ENCODE data around the gene CACNB1.
"Not testable (repeated sequence)": the region's sequence is repeated elsewhere in the genome, so short reads cannot be mapped to it uniquely, and the experiment has no call there.

Gene CACNB1

GRCh38 chr17:39151150-39151942, 46.1 kb downstream of the CACNB1 start, which contains the start of gene PLXDC1:
Gene PLXDC1, minus strand, starts transcription at chr17:39151637. Its CDS starts 200 bp downstream, at chr17:39151437.
- peak in 1 of 5 experiments; percentile 26 for DNase-seq

- DNase-seq = no peak
These were observed 46.7 kb downstream of the CACNB1 start for GRCh38 chr17:39150795-39151149.

GRCh38 chr17:39150104-39150634, 47.3 kb downstream of the CACNB1 start:
- no peak for DNase-seq

- DNase-seq = no peak
These were observed 50.0 kb downstream of the CACNB1 start for GRCh38 chr17:39147221-39148185.

- DNase-seq = no peak
These were observed 51.2 kb downstream of the CACNB1 start for GRCh38 chr17:39146273-39146672.

DNA sequence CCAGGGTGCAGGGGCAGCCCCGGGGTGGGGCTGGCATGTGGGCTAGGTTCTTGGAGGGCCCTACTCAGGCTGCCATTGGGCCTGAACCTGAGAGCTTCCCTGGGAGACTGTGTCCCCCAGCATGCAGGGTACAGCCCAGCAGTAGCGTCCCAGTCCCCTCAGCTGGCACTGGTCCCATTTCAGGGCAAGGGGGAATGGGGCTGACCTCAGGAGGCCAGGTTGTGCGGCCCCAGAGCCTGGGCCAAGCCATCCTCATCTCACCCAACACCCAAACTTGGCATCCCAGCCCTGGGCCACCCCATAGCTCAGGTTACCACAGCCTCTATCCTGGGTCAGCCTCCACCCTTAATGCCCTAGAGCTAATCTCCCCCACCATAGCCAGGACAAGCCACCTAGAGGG, 52.3 kb downstream of the CACNB1 start:
- DNase-seq = no peak

DNA sequence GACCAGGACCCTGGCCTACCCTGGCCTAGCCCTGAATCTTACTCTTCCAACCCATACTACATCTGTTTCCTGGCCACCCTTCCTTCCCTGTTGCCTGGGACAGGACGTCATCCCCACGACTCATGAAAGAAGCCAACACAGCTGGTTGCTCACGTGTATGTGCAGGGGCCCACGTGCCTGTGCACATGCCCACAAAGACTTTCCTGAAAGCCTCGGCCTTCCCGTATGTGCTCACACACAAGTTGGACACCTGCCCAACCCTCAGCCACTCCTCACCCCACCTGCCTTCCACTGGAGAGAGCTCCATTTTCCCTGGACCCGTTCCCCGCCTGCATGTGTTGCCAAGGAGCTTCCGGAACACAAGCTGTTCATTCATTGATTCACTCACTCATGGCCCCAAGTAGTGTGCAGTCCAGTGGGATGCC, 53.0 kb downstream of the CACNB1 start:
- no peak for DNase-seq

GRCh38 chr17:39143552-39144093, 53.8 kb downstream of the CACNB1 start:
- no peak for DNase-seq

DNA sequence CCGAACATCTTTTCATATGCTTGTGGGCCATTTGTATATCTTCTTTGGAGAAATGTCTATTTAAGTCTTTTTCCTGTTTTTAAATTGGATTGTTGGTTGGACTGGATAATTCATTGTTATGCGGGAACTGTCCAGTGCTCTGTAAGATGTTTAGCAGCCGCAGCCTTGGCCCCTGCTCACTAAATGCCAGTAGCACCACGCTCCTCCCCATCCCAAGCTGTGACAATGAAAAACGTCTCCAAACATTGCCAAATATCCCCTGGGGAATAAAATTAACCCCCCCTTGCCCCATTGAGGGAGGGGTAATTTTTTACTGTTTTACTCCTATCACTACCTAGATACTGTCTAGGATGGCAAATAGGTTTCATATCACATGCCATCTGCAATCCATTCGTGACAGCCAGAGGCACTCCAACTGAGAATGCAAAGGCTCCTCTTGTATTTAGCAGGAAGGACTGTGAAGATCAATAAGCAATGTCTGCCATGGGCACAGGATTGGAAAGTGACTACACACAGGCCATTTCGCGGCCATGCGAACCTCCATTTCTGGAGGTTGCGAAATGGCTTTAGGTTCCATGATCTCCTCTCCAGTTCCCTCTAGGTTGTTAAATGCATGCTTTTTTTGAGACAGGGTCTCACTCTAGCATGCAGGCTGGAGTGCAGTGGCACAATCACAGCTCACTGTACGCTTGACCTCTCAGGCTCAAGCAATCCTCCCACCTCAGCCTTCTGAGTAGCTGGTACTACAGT, 55.4 kb downstream of the CACNB1 start:
- no peak for DNase-seq

DNA sequence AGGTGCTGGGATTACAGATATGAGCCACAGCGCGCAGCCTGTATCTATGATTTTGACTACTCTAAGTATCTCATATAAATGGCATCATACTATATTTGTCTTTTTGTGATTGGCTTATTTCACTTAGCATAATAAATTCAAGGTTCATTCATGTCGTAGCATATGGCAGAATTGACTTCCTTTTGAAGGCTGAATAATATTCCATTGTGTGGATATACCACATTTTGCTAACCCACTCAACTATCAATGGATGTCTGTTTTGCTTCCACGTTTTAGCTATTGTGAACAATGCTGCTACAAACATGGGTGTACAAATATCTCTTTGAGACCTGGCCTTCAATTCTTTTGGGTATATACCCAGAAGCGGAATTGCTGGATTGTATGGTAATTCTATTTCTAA, 56.2 kb downstream of the CACNB1 start:
- no peak for DNase-seq

GRCh38 chr17:39139561-39139960, 57.9 kb downstream of the CACNB1 start:
- DNase-seq = no peak

GRCh38 chr17:39139161-39139511, 58.3 kb downstream of the CACNB1 start:
- DNase-seq = no peak

GRCh38 chr17:39138431-39139160, 58.9 kb downstream of the CACNB1 start:
- no peak for DNase-seq

- DNase-seq = no peak
These were observed 62.6 kb downstream of the CACNB1 start for GRCh38 chr17:39134878-39135277.

- DNase-seq = no peak
These were observed 65.3 kb downstream of the CACNB1 start for GRCh38 chr17:39132192-39132610.

GRCh38 chr17:39131616-39132015, 65.9 kb downstream of the CACNB1 start:
- no peak for DNase-seq

DNA sequence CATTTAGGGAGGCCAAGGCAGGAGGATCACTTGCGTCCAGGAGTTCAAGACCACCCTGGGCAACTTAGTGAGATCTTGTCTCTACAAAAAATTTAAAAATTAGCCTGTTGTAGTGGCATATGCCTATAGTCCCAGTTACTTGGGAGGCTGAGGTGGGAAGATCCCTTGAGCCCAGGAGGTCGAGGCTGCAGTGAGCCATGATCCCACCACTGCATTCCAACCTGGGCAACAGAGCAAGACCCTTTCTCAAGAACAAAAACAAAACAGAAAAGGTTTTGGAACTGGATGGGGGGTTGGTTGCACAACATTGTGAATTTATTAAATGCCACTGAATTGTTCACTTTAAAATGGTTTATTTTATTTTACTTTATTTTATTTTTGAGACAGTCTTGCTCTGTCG, 67.3 kb downstream of the CACNB1 start:
- DNase-seq = no peak

DNA sequence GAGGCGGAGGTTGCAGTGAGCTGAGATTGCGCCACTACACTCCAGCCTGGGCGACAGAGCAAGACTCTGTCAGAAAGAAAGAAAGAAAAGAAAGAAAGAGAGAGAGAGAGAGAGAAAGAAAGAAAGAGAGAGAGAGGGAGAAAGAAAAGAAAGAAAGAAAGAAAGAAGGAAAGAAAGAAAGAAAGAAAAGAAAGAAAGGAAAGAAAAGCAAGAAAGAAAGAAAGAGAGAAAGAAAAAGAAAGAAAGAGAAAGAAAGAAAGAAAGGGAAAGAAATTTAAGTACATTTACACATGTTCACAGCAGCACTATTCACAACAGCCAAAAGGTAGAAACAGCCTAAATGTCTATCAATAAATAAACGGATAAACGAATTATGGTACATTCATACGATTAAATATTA, 67.9 kb downstream of the CACNB1 start:
- not testable (repeated sequence) for DNase-seq

DNA sequence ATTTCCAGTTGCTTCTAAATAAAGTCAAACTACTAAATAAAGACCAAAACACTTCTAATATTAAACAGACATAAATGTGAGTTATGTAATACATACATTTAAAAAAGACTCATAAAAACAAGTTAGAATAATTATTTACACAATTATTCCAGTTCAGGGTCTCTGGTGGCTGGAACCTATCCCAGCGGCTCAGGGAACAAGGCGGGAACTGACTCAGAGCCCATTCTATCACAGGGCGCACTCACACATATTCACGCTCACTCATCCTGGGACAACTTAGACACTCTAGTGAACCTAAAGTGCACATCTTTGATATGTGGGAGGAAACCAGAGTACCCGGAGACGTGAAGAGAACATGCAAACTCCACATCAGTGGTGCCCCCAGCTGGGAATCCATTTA, 71.0 kb downstream of the CACNB1 start:
- DNase-seq = no peak

- no peak for DNase-seq
These were observed 72.2 kb downstream of the CACNB1 start for GRCh38 chr17:39125143-39125875.

- no peak for DNase-seq
These were observed 73.8 kb downstream of the CACNB1 start for GRCh38 chr17:39123627-39124026.

Data from T-helper 2 cell (primary cell).